ENCODE data around the gene PADI1.

DNA sequence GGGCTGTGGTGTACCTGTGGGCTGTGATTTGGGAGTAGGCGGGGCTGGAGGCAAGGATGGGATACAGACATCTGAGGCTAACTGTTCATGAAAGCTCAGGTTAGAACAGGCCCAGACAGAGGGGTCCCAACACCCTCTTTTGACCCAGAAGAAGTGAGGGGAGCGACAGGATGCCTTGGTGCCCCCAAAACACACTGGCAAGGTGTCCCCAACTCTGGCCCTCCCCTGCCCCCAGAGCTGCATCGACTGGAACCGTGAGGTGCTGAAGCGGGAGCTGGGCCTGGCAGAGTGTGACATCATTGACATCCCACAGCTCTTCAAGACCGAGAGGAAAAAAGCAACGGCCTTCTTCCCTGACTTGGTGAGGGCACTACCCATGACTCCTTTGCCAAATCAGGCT lies 75.5 kb downstream of the PADI1 start:
- TF ChIP-seq EZH2 (IDR thresholded peaks at IDR 0.05) (no peak), POLR2AphosphoS5 (IDR thresholded peaks at IDR 0.05; ENCODE audit: borderline replicate concordance, low read depth, low read length) (no peak), FOXP2 (optimal IDR thresholded peaks at IDR 0.05; ENCODE audit: control extremely low read depth, extremely low read length, insufficient read depth) (no peak)
